ENCODE measurements around the gene SLC35F5.

SLC35F5 gene

GRCh38 chr2:113756355-113757137, at the start of gene SLC35F5:
SLC35F5 (minus strand) TSS chr2:113756642; CDS start chr2:113756409, 233 bp downstream.
- H3K27ac ChIP-seq: peak within 1 kb of the TSS; percentile 90 to 94
- intact Hi-C loops (cut with DNase I; ENCODE audit: low total_unique reads): loop anchor here (2.0 kb wide), 1 partner anchor 132 kb away; no protein-coding TSS in a partner anchor
- TF ChIP-seq CTCF (IDR thresholded peaks at IDR 0.05): no peak

GRCh38 chr2:113799375-113799774, 42.9 kb upstream of the SLC35F5 start:
- H3K4me3 ChIP-seq: no peak overlapping the region
- no peaks in the 10 kb centered on the region for H3K27me3 ChIP-seq
- no peaks in the 10 kb centered on the region for H3K36me3 ChIP-seq
- no peak for TF ChIP-seq CTCF (IDR thresholded peaks at IDR 0.05)
- intact Hi-C loops (cut with DNase I; ENCODE audit: low total_unique reads): no loop called here
- H3K4me1 ChIP-seq: no peaks in the 10 kb centered on the region
- DNase-seq: no peak
- H3K9me3 ChIP-seq: no peaks in the 10 kb centered on the region
- H3K27ac ChIP-seq: no peak overlapping the region

More at GRCh38 chr2:113756355-113757137, at the start of gene SLC35F5:
- H3K27me3 ChIP-seq: no peaks in the 10 kb centered on the region
- H3K9me3 ChIP-seq: no peaks in the 10 kb centered on the region
- H3K36me3 ChIP-seq: peaks cover 4 to 7% (median 5%) of the 10 kb centered on the region in 3 donors
- H3K4me3 ChIP-seq: peak within 1 kb of the TSS; percentile 63 to 72
- peaks cover 0 to 42% (median 16%) of the 10 kb centered on the region in 4 donors for H3K4me1 ChIP-seq
- peak; percentile 88 to 95 for DNase-seq

- intact Hi-C loops (cut with DNase I; ENCODE audit: low total_unique reads): no loop called here
- Histone ChIP-seq H3K4me3 (no peak overlapping the region), H3K4me1 (no peaks in the 10 kb centered on the region), H3K27me3 (no peaks in the 10 kb centered on the region), H3K9me3 (no peaks in the 10 kb centered on the region), H3K27ac (no peak overlapping the region), H3K36me3 (no peaks in the 10 kb centered on the region)
- no peak for DNase-seq
- TF ChIP-seq CTCF (IDR thresholded peaks at IDR 0.05): no peak
Observed at GRCh38 chr2:113797237-113797636, 40.8 kb upstream of the SLC35F5 start.

GRCh38 chr2:113796592-113797175, 40.2 kb upstream of the SLC35F5 start:
- Histone ChIP-seq H3K9me3 (no peaks in the 10 kb centered on the region), H3K4me1 (no peaks in the 10 kb centered on the region), H3K27ac (no peak overlapping the region), H3K36me3 (no peaks in the 10 kb centered on the region), H3K27me3 (no peaks in the 10 kb centered on the region), H3K4me3 (no peak overlapping the region)
- TF ChIP-seq CTCF (IDR thresholded peaks at IDR 0.05): no peak
- intact Hi-C loops (cut with DNase I; ENCODE audit: low total_unique reads): no loop called here
- DNase-seq: no peak

GRCh38 chr2:113795405-113795920, 39.0 kb upstream of the SLC35F5 start:
- DNase-seq: no peak
- no peaks in the 10 kb centered on the region for H3K4me1 ChIP-seq
- intact Hi-C loops (cut with DNase I; ENCODE audit: low total_unique reads): no loop called here
- H3K4me3 ChIP-seq: no peak overlapping the region
- H3K27me3 ChIP-seq: no peaks in the 10 kb centered on the region
- no peak overlapping the region for H3K27ac ChIP-seq
- no peaks in the 10 kb centered on the region for H3K9me3 ChIP-seq
- TF ChIP-seq CTCF (IDR thresholded peaks at IDR 0.05): no peak
- no peaks in the 10 kb centered on the region for H3K36me3 ChIP-seq

Measured in tibial artery (tissue), 4 donors.